Endothelial cell of umbilical vein (primary cell): Measurements from ENCODE around the gene SLC6A6. TPM values are rescaled to one million over a fixed set of nuclear protein-coding genes. Genes with fewer than 3 reads are reported as not detected.

ENCODE experiments used
- BruUV-seq: library from RNA; stranded (reverse); fragments of 400-500 nt; replicated peaks from 2 replicates; lab custom pipeline; 2021; lab: Mats Ljungman, UMichigan
- CTCF ChIA-PET: fragments of 300-600, 350-600 bp; sonication (Branson Sonifier 250); formaldehyde crosslinking; loops from one replicate; lab custom pipeline; 2021; ENCODE audit warnings: antibody characterized with exemption, inconsistent platforms; lab: Charles Lee
- POLR2A ChIA-PET: fragments of 300-600, 350-600 bp; sonication (Branson Sonifier 250); formaldehyde crosslinking; loops from one replicate; lab custom pipeline; 2021; ENCODE audit warnings: antibody characterized with exemption, inconsistent platforms; lab: Charles Lee
- DNase-seq: peaks from one replicate; pipeline ENCODE4 v3.0.0-alpha.2; 2011; ENCODE audit warnings: low read depth, low spot score
- FAIRE-seq: peaks from 2 replicates; lab custom pipeline; 2011; peaks lifted over from hg19 to GRCh38; lab: Jason Lieb, UNC
- H2AFZ ChIP-seq: 2 replicates; pipeline ENCODE4 v1.6.0; 2012; ENCODE audit warnings: low read depth, low read length, control low read depth, inconsistent platforms
- H3K27ac ChIP-seq: 2 replicates; pipeline ENCODE4 v1.5.1; 2011; ENCODE audit warnings: low read depth, mild to moderate bottlenecking, control low read depth, low read length, moderate library complexity; ENCODE audit not compliant: insufficient read depth
- H3K27me3 ChIP-seq, 2 experiments: 2 replicates each; pipeline versions ENCODE4 v1.6.0 to v1.6.1; 2011; ENCODE audit warnings: low read length in 2 of 2, mixed read lengths in 1 of 2; ENCODE audit not compliant: control insufficient read depth in 2 of 2, insufficient read depth in 2 of 2
- H3K36me3 ChIP-seq, 2 experiments: 2 replicates in 1 of 2; 3 replicates in 1 of 2; pipeline ENCODE4 v1.5.1; 2011; ENCODE audit warnings: low read length in 2 of 2, mild to moderate bottlenecking in 1 of 2, moderate library complexity in 1 of 2; ENCODE audit not compliant: control insufficient read depth in 2 of 2, insufficient read depth in 2 of 2; ENCODE audit errors: extremely low read depth in 1 of 2
- H3K4me1 ChIP-seq: 3 replicates; pipeline ENCODE4 v1.5.1; 2011; ENCODE audit warnings: mild to moderate bottlenecking, low read length; ENCODE audit not compliant: control insufficient read depth, insufficient read depth; ENCODE audit errors: extremely low read depth
- H3K4me2 ChIP-seq: 2 replicates; pipeline ENCODE4 v1.6.1; 2011; ENCODE audit warnings: low read length, control low read depth, mixed read lengths; ENCODE audit not compliant: insufficient read depth
- H3K4me3 ChIP-seq, 3 experiments: fragments of 200-600 bp in 1 of 3; sonication (generic), shearing (Covaris generic) in 1 of 3; replicated peaks in 1 of 3; 2 replicates each; pipeline ENCODE4 v1.5.1; 2011 to 2016; ENCODE audit warnings: control low read depth in 3 of 3, low read length in 3 of 3, mild to moderate bottlenecking in 2 of 3, inconsistent platforms in 1 of 3, low read depth in 1 of 3, moderate library complexity in 1 of 3; ENCODE audit not compliant: insufficient read depth in 1 of 3
- H3K79me2 ChIP-seq: 2 replicates; pipeline ENCODE4 v1.6.0; 2012; ENCODE audit warnings: low read length, inconsistent platforms; ENCODE audit not compliant: control insufficient read depth, insufficient read depth
- H3K9ac ChIP-seq: replicated peaks from 2 replicates; pipeline ENCODE3; 2011; ENCODE audit warnings: low read length, control low read depth; ENCODE audit not compliant: insufficient read depth; ENCODE audit errors: extremely low read depth
- H3K9me1 ChIP-seq: replicated peaks from 3 replicates; pipeline ENCODE4 v1.6.0; 2011; ENCODE audit warnings: mild to moderate bottlenecking, low read length; ENCODE audit not compliant: control insufficient read depth, insufficient read depth; ENCODE audit errors: extremely low read depth
- H3K9me3 ChIP-seq: replicated peaks from 2 replicates; pipeline ENCODE4 v1.5.1; 2012; ENCODE audit warnings: low read length, inconsistent platforms; ENCODE audit not compliant: control insufficient read depth, insufficient read depth
- H4K20me1 ChIP-seq: replicated peaks from 2 replicates; pipeline ENCODE3; 2011; ENCODE audit warnings: mild to moderate bottlenecking, low read length; ENCODE audit not compliant: control insufficient read depth, insufficient read depth; ENCODE audit errors: extremely low read depth
- CTCF ChIP-seq, 2 donors: IDR thresholded peaks; 1 replicate in 1 of 2; 2 replicates in 1 of 2; pipeline ENCODE4 v1.5.1; 2011; ENCODE audit warnings: low read length in 2 of 2, mild to moderate bottlenecking in 2 of 2, moderate library complexity in 2 of 2, control low read depth in 1 of 2, inconsistent platforms in 1 of 2, low read depth in 1 of 2; ENCODE audit not compliant: insufficient read depth in 1 of 2; ENCODE audit errors: extremely low read depth in 1 of 2
- EZH2 ChIP-seq: IDR thresholded peaks from 2 replicates; pipeline ENCODE4 v1.6.1; 2012; ENCODE audit warnings: borderline replicate concordance, low read depth, mild to moderate bottlenecking, moderate library complexity, low read length, inconsistent platforms; ENCODE audit not compliant: severe bottlenecking
- FOS ChIP-seq: IDR thresholded peaks from 2 replicates; pipeline ENCODE4 v1.6.1; 2011; ENCODE audit warnings: mild to moderate bottlenecking, low read length, moderate library complexity, borderline replicate concordance; ENCODE audit not compliant: insufficient read depth
- GATA2 ChIP-seq: IDR thresholded peaks from 2 replicates; pipeline ENCODE4 v1.7.0; 2011; ENCODE audit warnings: low read depth, mild to moderate bottlenecking, moderate library complexity, mixed read lengths, low read length; ENCODE audit not compliant: insufficient read length, insufficient read depth
- JUN ChIP-seq: IDR thresholded peaks from 2 replicates; pipeline ENCODE4 v1.6.1; 2011; ENCODE audit warnings: borderline replicate concordance, low read depth; ENCODE audit not compliant: insufficient read length, insufficient read depth
- MAX ChIP-seq: IDR thresholded peaks from 2 replicates; pipeline ENCODE4 v1.6.1; 2011; ENCODE audit not compliant: insufficient read depth, insufficient read length
- MYC ChIP-seq: IDR thresholded peaks from one replicate; pipeline ENCODE4 v1.6.1; 2011; ENCODE audit warnings: mild to moderate bottlenecking, low read depth, low read length
- POLR2A ChIP-seq: IDR thresholded peaks from 2 replicates; pipeline ENCODE4 v1.6.1; 2012; ENCODE audit warnings: low read depth, mild to moderate bottlenecking, control low read depth, low read length
- POLR2AphosphoS5 ChIP-seq: IDR thresholded peaks from 2 replicates; pipeline ENCODE4 v1.6.1; 2012; ENCODE audit warnings: low read depth, mild to moderate bottlenecking, control low read depth, low read length, moderate library complexity; ENCODE audit not compliant: insufficient read depth
- dilution Hi-C: fragments of 300-500 bp; cut with MboI; formaldehyde crosslinking; loops from one replicate; pipeline ENCODE4 v1.15.0; 2019; ENCODE audit warnings: low sequenced_read_pairs; ENCODE audit not compliant: extremely low pct_ligation_motif_present
- intact Hi-C: fragments of 100-400 bp; cut with micrococcal nuclease; formaldehyde crosslinking; loops from one replicate; pipeline ENCODE4 v1.10.0; 2022
- polyA plus RNA-seq, 4 experiments: library from polyadenylated mRNA; depleted of rRNA in 3 of 4; stranded (reverse) in 3 of 4; unstranded in 1 of 4; fragments of >200 nt; gene quantifications; 2 replicates each; pipeline versions ENCODE4 v1.2.1 to v1.2.3, GENCODE V29; 2011 to 2012; ENCODE audit warnings: missing spikeins in 1 of 4
- total RNA-seq: library from RNA; stranded (reverse); gene quantifications from 2 replicates; pipeline ENCODE4 v1.2.3, GENCODE V29; 2021

SLC6A6 gene
- total and polyA plus RNA-seq, 2 donors (not counting 3 experiments of a cell fraction or from before 2014, with no cell fraction given) = 25.7 to 38.0 TPM

DNA sequence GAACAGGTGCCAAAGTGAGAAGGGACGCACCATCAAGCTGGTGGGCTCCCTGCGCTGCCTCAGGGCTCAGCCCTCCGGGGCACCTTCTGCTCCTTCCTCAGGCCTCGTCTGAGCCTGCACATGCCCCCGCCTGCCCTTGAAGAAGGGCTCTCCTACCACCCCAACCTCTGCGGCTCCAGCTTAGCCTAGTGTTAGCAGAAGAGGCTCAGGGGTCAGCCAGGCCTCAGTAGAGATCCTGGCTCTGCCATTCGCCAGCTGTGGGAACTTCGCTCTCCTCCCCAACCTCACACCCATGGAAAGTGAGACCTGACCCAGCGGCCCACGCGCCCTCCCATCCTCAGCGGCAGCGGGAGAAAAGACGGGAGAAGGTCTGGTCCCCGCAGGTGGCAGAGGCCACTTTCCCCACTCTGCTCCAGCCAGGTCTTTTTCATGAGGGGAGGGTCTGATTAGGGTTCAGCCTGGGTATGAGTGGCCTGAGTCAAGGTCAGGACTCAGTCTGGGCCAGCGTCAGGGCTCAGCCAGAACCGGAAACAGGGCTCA, 129.5 kb downstream of the SLC6A6 start:
- Histone ChIP-seq H3K4me1 (no peaks in the 10 kb centered on the region), H3K27me3 (peaks cover 0 to 4% of the 10 kb centered on the region in 2 experiments), H3K27ac (no peak overlapping the region), H3K79me2 (no peaks in the 10 kb centered on the region), H3K4me3 (no peak overlapping the region), H3K36me3 (no peaks in the 10 kb centered on the region), H2AFZ (no peak overlapping the region), H3K4me2 (no peak overlapping the region), H3K9me3 (no peaks in the 10 kb centered on the region), H4K20me1 (no peaks in the 10 kb centered on the region), H3K9me1 (no peaks in the 10 kb centered on the region), H3K9ac (no peak overlapping the region)
- no peak for TF ChIP-seq POLR2A
- TF ChIP-seq GATA2 = no peak
- TF ChIP-seq CTCF (IDR thresholded peaks at IDR 0.05; ENCODE audit: extremely low read depth in 1 of 2, insufficient read depth in 1 of 2, low read depth in 1 of 2, low read length in 2 of 2) = no peak
- no peak for TF ChIP-seq MYC
- no peak for TF ChIP-seq MAX
- no peak for TF ChIP-seq FOS
- no peak for TF ChIP-seq JUN
- no peak for TF ChIP-seq EZH2
- no peak for TF ChIP-seq POLR2AphosphoS5
- POLR2A ChIA-PET = no interaction called here
- intact Hi-C loops (no loop called here), dilution Hi-C loops (no loop called here)
- DNase-seq = no peak
- BruUV-seq = no TSS peak
- FAIRE-seq = no peak
- CTCF ChIA-PET = no interaction called here
